GM18526 (cell line): ENCODE measurements around the gene SAG.

ENCODE experiments used
- POLR2A ChIP-seq: IDR thresholded peaks from 3 replicates; pipeline ENCODE4 v1.6.1; 2011; ENCODE audit not compliant: insufficient read length; ENCODE audit errors: extremely low read depth

SAG gene

DNA sequence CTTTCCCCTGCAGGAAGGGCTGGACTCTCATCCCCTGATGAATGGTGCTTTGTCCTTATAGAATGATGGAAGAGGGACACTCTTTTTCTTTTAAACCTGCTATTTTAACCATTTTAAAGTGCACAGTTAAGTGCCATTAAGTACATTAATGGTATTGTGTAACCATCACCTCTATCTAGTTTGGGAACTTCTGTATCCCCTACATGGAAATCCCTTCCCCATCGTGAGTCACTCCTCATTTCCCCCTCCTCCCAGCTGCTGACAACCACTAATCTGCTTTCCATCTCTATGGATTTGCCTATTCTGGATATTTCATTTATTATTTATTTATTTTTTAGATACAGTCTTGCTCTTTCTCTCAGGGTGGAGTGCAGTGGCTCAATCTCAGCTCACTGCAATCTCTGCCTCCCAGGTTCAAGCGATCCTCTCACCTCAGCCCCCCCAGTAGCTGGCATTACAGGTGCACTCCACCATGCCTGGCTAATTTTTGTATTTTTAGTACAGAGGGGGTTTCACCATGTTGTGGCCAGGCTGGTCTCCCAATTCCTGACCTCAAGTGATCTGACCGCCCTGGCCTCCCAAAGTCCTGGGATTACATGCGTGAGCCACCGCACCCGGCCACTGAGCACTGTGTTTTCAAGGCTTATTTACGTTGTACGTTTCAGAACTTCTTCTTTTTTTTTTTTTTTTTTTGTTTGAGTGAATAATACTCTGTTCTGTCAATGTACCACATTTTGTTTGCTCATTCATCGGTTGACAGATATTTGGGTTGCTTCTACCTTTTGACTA, 62.5 kb downstream of the SAG start:
- no peak for TF ChIP-seq POLR2A

DNA sequence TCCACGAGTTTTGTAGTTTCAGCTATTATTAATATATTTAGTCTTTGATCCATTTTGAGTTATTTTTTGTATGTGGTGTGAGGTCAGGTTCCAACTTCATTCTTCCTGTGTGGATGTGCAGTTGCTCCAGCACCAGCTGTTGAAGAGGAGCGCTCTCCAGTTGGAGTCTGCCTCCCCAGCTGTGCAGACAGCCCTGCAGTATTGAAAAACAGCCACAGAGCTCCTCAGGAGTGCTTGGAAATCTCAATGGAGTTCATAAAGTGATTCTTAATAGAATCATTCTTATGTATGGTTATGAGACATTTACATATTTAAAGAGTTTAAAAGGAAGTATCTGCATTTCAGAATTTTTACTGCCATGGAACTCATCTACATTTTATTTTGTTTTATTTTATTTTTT, 64.0 kb downstream of the SAG start:
- TF ChIP-seq POLR2A: no peak

DNA sequence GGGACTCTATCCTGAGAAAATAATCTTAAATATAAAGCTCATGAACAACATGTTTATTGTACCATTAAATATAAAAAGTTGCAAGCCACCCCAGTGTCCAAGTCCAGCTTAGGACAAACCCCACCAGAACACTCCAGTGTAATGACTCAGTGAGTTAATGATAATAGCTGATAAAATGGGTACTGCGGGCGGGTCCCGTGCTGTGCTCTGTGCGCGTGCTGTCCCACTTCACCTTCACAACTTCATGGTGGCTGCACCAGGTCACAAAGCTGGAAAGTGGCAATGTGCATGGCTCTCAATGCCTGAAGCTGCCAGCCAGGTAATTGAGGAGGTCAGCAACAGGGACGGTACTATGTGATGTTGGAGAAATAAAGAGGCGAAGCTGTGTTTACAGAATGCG, 65.2 kb downstream of the SAG start:
- no peak for TF ChIP-seq POLR2A

GRCh38 chr2:233373316-233373715, 65.7 kb downstream of the SAG start:
- no peak for TF ChIP-seq POLR2A

- no peak for TF ChIP-seq POLR2A
Measured at GRCh38 chr2:233375490-233376314, 68.1 kb downstream of the SAG start.

- no peak for TF ChIP-seq POLR2A
Measured at GRCh38 chr2:233379034-233379433, 71.4 kb downstream of the SAG start.

DNA sequence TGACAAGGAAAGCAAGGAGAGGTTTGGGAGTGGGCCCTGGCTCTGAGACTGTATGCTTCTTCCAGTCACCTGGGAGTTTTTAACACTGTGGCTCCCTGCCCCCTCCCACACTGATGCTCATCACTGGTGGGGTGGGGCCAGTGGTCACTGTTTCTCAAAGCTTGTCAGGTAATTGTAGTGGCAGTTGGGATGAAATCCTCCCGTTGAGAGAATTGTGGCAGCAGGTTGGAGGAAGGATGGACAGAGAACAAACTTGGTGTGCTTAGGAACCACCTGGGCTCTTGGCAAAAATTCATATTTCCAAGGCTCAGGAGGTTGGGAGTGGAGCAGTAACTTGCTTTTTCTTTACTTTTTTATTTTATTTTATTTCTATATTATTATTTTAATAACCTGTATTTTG, 71.8 kb downstream of the SAG start:
- TF ChIP-seq POLR2A: no peak

GRCh38 chr2:233380132-233380895, 72.7 kb downstream of the SAG start:
- no peak for TF ChIP-seq POLR2A

- TF ChIP-seq POLR2A: no peak
Measured at GRCh38 chr2:233380995-233381637, 73.5 kb downstream of the SAG start.

- no peak for TF ChIP-seq POLR2A
Measured at GRCh38 chr2:233381638-233381995, 74.0 kb downstream of the SAG start.

DNA sequence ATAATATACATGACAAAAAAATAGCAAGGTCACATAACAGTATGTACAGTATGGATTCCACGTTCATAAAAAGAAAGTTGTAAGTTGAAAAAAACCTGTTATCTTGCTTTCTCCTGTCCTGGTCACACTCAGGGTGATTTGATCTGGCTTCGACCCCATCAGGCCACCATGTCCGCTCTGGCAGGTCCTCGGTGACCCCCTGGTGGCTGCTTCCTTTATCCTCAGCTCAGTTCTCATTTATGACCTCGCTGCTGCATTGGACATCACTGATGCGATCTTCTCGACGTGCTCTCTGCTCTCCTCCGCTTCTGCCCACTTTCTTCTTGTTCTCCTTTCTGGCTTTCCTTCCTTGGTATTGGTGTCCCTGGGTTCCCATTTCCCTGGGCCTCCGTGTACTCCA, 76.4 kb downstream of the SAG start:
- no peak for TF ChIP-seq POLR2A

DNA sequence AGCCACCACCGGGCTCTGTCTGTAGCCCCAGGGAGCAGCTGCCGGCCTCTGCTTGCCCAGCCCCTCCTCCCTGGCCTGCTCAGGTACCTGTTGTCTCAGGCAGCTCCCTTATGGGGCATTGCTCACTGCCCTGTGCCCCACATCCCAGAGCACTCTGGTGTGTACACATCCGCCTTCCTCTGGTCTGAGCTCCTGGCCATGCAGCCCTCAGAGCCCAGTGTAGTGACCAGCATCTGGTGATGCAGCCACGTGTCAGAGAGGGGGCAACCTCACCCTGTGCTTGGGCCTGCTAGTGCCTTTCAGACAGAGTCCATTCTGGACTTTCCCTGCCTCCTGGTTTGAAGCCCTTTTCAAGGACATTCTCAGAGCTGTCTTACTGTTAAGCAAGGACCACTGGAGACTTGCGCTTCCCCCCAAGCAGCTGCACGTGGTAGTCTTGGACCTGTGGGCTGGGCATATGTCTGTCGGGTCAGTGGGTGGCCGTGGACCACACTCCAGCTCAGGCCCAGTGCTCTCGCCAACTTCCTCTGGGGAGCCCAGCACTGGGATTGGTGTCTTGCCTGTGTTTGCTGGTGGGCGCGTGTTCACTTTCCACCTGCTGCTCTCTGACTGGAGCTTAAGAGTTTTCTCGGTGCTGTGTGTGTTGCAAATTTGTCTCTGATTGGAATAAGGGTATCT, 77.3 kb downstream of the SAG start:
- TF ChIP-seq POLR2A: no peak

GRCh38 chr2:233385489-233386044, 78.0 kb downstream of the SAG start:
- no peak for TF ChIP-seq POLR2A

GRCh38 chr2:233386382-233387041, 78.9 kb downstream of the SAG start:
- no peak for TF ChIP-seq POLR2A
